ENCODE data around the gene RFWD3.

DNA sequence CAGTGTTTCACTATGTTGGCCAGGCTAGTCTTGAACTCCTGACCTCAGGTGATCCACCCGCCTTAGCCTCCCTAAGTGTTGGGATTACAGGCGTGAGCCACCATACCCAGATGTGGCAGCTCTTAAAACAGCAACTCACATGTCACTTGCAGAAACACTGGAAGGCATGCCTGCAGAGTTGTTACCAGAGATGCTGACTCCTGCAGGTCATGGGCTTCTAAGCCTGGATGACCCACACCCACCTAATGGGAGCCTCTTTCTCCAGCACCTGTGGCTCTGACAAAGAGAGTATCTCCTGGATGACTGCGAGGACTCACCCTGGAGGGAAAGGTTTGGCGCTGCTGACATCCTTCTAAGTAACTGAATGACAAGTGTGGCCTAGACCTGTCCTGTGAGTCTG, 11.2 kb upstream of the RFWD3 start:
- TF ChIP-seq, protein P1, sequence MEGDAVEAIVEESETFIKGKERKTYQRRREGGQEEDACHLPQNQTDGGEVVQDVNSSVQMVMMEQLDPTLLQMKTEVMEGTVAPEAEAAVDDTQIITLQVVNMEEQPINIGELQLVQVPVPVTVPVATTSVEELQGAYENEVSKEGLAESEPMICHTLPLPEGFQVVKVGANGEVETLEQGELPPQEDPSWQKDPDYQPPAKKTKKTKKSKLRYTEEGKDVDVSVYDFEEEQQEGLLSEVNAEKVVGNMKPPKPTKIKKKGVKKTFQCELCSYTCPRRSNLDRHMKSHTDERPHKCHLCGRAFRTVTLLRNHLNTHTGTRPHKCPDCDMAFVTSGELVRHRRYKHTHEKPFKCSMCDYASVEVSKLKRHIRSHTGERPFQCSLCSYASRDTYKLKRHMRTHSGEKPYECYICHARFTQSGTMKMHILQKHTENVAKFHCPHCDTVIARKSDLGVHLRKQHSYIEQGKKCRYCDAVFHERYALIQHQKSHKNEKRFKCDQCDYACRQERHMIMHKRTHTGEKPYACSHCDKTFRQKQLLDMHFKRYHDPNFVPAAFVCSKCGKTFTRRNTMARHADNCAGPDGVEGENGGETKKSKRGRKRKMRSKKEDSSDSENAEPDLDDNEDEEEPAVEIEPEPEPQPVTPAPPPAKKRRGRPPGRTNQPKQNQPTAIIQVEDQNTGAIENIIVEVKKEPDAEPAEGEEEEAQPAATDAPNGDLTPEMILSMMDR (tag by site-specific recombination; IDR thresholded peaks at IDR 0.05): no peak
- TF ChIP-seq, protein P2, sequence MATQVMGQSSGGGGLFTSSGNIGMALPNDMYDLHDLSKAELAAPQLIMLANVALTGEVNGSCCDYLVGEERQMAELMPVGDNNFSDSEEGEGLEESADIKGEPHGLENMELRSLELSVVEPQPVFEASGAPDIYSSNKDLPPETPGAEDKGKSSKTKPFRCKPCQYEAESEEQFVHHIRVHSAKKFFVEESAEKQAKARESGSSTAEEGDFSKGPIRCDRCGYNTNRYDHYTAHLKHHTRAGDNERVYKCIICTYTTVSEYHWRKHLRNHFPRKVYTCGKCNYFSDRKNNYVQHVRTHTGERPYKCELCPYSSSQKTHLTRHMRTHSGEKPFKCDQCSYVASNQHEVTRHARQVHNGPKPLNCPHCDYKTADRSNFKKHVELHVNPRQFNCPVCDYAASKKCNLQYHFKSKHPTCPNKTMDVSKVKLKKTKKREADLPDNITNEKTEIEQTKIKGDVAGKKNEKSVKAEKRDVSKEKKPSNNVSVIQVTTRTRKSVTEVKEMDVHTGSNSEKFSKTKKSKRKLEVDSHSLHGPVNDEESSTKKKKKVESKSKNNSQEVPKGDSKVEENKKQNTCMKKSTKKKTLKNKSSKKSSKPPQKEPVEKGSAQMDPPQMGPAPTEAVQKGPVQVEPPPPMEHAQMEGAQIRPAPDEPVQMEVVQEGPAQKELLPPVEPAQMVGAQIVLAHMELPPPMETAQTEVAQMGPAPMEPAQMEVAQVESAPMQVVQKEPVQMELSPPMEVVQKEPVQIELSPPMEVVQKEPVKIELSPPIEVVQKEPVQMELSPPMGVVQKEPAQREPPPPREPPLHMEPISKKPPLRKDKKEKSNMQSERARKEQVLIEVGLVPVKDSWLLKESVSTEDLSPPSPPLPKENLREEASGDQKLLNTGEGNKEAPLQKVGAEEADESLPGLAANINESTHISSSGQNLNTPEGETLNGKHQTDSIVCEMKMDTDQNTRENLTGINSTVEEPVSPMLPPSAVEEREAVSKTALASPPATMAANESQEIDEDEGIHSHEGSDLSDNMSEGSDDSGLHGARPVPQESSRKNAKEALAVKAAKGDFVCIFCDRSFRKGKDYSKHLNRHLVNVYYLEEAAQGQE (tag by site-specific recombination; IDR thresholded peaks at IDR 0.05): no peak
- TF ChIP-seq ZNF426 (tag by site-specific recombination; IDR thresholded peaks at IDR 0.05) (no peak), ZNF114 (tag by site-specific recombination; IDR thresholded peaks at IDR 0.05) (no peak), ZNF777 (tag by site-specific recombination; IDR thresholded peaks at IDR 0.05; ENCODE audit: borderline replicate concordance) (no peak), ZNF626 (tag by site-specific recombination; IDR thresholded peaks at IDR 0.05) (no peak), ZNF610 (tag by site-specific recombination; IDR thresholded peaks at IDR 0.05; ENCODE audit: borderline replicate concordance) (no peak), ZFP37 (tag by site-specific recombination; IDR thresholded peaks at IDR 0.05) (no peak)
- TF ChIP-seq, protein P3, sequence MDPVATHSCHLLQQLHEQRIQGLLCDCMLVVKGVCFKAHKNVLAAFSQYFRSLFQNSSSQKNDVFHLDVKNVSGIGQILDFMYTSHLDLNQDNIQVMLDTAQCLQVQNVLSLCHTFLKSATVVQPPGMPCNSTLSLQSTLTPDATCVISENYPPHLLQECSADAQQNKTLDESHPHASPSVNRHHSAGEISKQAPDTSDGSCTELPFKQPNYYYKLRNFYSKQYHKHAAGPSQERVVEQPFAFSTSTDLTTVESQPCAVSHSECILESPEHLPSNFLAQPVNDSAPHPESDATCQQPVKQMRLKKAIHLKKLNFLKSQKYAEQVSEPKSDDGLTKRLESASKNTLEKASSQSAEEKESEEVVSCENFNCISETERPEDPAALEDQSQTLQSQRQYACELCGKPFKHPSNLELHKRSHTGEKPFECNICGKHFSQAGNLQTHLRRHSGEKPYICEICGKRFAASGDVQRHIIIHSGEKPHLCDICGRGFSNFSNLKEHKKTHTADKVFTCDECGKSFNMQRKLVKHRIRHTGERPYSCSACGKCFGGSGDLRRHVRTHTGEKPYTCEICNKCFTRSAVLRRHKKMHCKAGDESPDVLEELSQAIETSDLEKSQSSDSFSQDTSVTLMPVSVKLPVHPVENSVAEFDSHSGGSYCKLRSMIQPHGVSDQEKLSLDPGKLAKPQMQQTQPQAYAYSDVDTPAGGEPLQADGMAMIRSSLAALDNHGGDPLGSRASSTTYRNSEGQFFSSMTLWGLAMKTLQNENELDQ (tag by site-specific recombination; IDR thresholded peaks at IDR 0.05; ENCODE audit: low read depth): no peak
- TF ChIP-seq, protein P4, sequence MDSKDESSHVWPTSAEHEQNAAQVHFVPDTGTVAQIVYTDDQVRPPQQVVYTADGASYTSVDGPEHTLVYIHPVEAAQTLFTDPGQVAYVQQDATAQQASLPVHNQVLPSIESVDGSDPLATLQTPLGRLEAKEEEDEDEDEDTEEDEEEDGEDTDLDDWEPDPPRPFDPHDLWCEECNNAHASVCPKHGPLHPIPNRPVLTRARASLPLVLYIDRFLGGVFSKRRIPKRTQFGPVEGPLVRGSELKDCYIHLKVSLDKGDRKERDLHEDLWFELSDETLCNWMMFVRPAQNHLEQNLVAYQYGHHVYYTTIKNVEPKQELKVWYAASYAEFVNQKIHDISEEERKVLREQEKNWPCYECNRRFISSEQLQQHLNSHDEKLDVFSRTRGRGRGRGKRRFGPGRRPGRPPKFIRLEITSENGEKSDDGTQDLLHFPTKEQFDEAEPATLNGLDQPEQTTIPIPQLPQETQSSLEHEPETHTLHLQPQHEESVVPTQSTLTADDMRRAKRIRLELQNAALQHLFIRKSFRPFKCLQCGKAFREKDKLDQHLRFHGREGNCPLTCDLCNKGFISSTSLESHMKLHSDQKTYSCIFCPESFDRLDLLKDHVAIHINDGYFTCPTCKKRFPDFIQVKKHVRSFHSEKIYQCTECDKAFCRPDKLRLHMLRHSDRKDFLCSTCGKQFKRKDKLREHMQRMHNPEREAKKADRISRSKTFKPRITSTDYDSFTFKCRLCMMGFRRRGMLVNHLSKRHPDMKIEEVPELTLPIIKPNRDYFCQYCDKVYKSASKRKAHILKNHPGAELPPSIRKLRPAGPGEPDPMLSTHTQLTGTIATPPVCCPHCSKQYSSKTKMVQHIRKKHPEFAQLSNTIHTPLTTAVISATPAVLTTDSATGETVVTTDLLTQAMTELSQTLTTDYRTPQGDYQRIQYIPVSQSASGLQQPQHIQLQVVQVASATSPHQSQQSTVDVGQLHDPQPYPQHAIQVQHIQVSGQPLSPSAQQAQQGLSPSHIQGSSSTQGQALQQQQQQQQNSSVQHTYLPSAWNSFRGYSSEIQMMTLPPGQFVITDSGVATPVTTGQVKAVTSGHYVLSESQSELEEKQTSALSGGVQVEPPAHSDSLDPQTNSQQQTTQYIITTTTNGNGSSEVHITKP (tag by site-specific recombination; IDR thresholded peaks at IDR 0.05): no peak

Data from HEK293 (cell line).